Thyroid gland (tissue), 4 donors: ENCODE results near the gene KSR1. TPM values are rescaled to one million over a fixed set of nuclear protein-coding genes. Genes with fewer than 3 reads are reported as not detected.
A peak's percentile ranks its signal among the peaks of the same experiment; 100 is the strongest.

Experiments
- DNase-seq, 2 donors: peaks; one replicate each; pipeline ENCODE4 v3.0.0-alpha.2; 2019
- H3K27ac ChIP-seq, 3 donors: fragments of 200-600 bp; sonication (generic); 1 replicate in 2 of 3; 2 replicates in 1 of 3; pipeline ENCODE4 v1.5.1; 2016 to 2019; ENCODE audit warnings: mild to moderate bottlenecking in 1 of 3, moderate library complexity in 1 of 3
- H3K27me3 ChIP-seq: fragments of 200-600 bp; sonication (generic); one replicate; pipeline ENCODE4 v1.5.1; 2019
- H3K36me3 ChIP-seq, 2 donors: fragments of 200-600 bp; sonication (generic); one replicate each; pipeline ENCODE4 v1.5.1; 2016 to 2019
- H3K4me1 ChIP-seq, 2 donors: fragments of 200-600 bp; sonication (generic); one replicate each; pipeline ENCODE4 v1.5.1; 2017 to 2019
- H3K4me3 ChIP-seq, 3 donors: fragments of 200-600 bp; sonication (generic); replicated peaks in 1 of 3; 1 replicate in 2 of 3; 2 replicates in 1 of 3; pipeline ENCODE4 v1.5.1; 2016; ENCODE audit warnings: mild to moderate bottlenecking in 1 of 3
- H3K9me3 ChIP-seq: fragments of 200-600 bp; sonication (generic); one replicate; pipeline ENCODE4 v1.5.1; 2017
- CTCF ChIP-seq, 6 experiments: fragments of 200-600 bp in 3 of 6; fragments of 450-650 bp in 3 of 6; sonication (generic) in 3 of 6; IDR thresholded peaks; one replicate each; pipeline ENCODE4 v1.5.1; 2016 to 2019; ENCODE audit warnings: antibody characterized with exemption in 6 of 6, mild to moderate bottlenecking in 2 of 6, inconsistent platforms in 1 of 6, moderate library complexity in 1 of 6
- POLR2A ChIP-seq, 2 donors: fragments of 450-650 bp; IDR thresholded peaks; one replicate each; pipeline ENCODE4 v1.6.1; 2017; ENCODE audit warnings: antibody characterized with exemption in 2 of 2, mild to moderate bottlenecking in 2 of 2, moderate library complexity in 1 of 2
- WGBS, 2 donors: methylation state at CpG; one replicate each; pipeline ENCODE4 v1.1.5; 2017; 5-methylcytosine and 5-hydroxymethylcytosine counted together
- intact Hi-C: fragments of 100-400 bp; cut with DNase I; formaldehyde crosslinking; loops from one replicate; pipeline ENCODE4 v1.15.1; 2023
- total RNA-seq, 4 donors: library from RNA; depleted of rRNA; stranded (reverse); fragments of >200 nt; gene quantifications; one replicate each; pipeline ENCODE4 v1.2.3, GENCODE V29; 2016

Gene KSR1
- total RNA-seq, 4 donors from 2014 or later, result 35.9 to 75.5 (median 67.7) TPM

- intact Hi-C loops, result no loop called here
- H3K4me1 ChIP-seq, result peaks cover 59 to 89% of the 10 kb centered on the region in 2 donors
- H3K9me3 ChIP-seq, result no peaks in the 10 kb centered on the region
- H3K4me3 ChIP-seq, result no peak overlapping the region
- no peak for DNase-seq
- H3K27ac ChIP-seq, result peak overlapping the region; percentile 90 to 100 (median 98)
- no peaks in the 10 kb centered on the region for H3K27me3 ChIP-seq
- TF ChIP-seq POLR2A (IDR thresholded peaks at IDR 0.05) (no peak), CTCF (IDR thresholded peaks at IDR 0.05) (no peak)
- no peaks in the 10 kb centered on the region for H3K36me3 ChIP-seq
- WGBS, 2 donors, result 96% methylated on average over 8 of the region's 8 CpGs
Measured at GRCh38 chr17:27503611-27504010, 47.4 kb downstream of the KSR1 start.

- intact Hi-C loops, result no loop called here
- H3K27ac ChIP-seq, result peak overlapping the region; percentile 90 to 100 (median 98)
- H3K9me3 ChIP-seq, result no peaks in the 10 kb centered on the region
- TF ChIP-seq CTCF (IDR thresholded peaks at IDR 0.05) (no peak), POLR2A (IDR thresholded peaks at IDR 0.05) (no peak)
- peak in 1 of 2 donors; percentile 34 for DNase-seq
- no peak overlapping the region for H3K4me3 ChIP-seq
- no peaks in the 10 kb centered on the region for H3K27me3 ChIP-seq
- 80% methylated on average over 11 to 15 of the region's 15 CpGs for WGBS, 2 donors
- no peaks in the 10 kb centered on the region for H3K36me3 ChIP-seq
- H3K4me1 ChIP-seq, result peaks cover 53 to 89% of the 10 kb centered on the region in 2 donors
Measured at GRCh38 chr17:27504188-27504995, 48.1 kb downstream of the KSR1 start.

GRCh38 chr17:27506348-27507218 lies 50.3 kb downstream of the KSR1 start:
- Histone ChIP-seq H3K9me3 (no peaks in the 10 kb centered on the region), H3K36me3 (no peaks in the 10 kb centered on the region), H3K27ac (peak overlapping the region; percentile 55 to 100 (median 98)), H3K4me3 (no peak overlapping the region), H3K4me1 (peaks cover 67 to 93% of the 10 kb centered on the region in 2 donors), H3K27me3 (no peaks in the 10 kb centered on the region)
- DNase-seq, result no peak
- intact Hi-C loops, result no loop called here
- whole genome bisulfite sequencing, 2 donors, result 58 to 66% methylated on average over 14 to 15 of the region's 15 CpGs
- TF ChIP-seq POLR2A (IDR thresholded peaks at IDR 0.05) (peak in 1 of 2 donors; percentile 12), CTCF (IDR thresholded peaks at IDR 0.05) (no peak)

- TF ChIP-seq CTCF (IDR thresholded peaks at IDR 0.05), result no peak
- peak in 1 of 2 donors; percentile 68 for TF ChIP-seq POLR2A (IDR thresholded peaks at IDR 0.05)
- no peaks in the 10 kb centered on the region for H3K36me3 ChIP-seq
- peak overlapping the region; percentile 86 to 87 (median 86) for H3K27ac ChIP-seq
- no peak overlapping the region for H3K4me3 ChIP-seq
- intact Hi-C loops, result no loop called here
- no peaks in the 10 kb centered on the region for H3K9me3 ChIP-seq
- DNase-seq, result peak; percentile 93
- H3K4me1 ChIP-seq, result peaks cover 74 to 81% of the 10 kb centered on the region in 2 donors
- H3K27me3 ChIP-seq, result no peaks in the 10 kb centered on the region
- WGBS, 2 donors, result 31 to 49% methylated on average over 10 of the region's 10 CpGs
Measured at GRCh38 chr17:27511168-27511883, 55.1 kb downstream of the KSR1 start.
